BLaER1 (cell line): ENCODE measurements around the gene TTC7B.
A peak's percentile ranks its signal among the peaks of the same experiment; 100 is the strongest.

Experiments used
- H3K27ac ChIP-seq: shearing (Covaris generic); formaldehyde crosslinking; 2 replicates; pipeline ENCODE4 v1.8.1; 2022
- H3K27me3 ChIP-seq: shearing (Covaris generic); formaldehyde crosslinking; 2 replicates; pipeline ENCODE4 v1.8.1; 2022
- H3K36me3 ChIP-seq: shearing (Covaris generic); formaldehyde crosslinking; 2 replicates; pipeline ENCODE4 v1.8.1; 2022
- H3K4me1 ChIP-seq: shearing (Covaris generic); formaldehyde crosslinking; 2 replicates; pipeline ENCODE4 v1.8.1; 2022
- H3K4me2 ChIP-seq: shearing (Covaris generic); formaldehyde crosslinking; 2 replicates; pipeline ENCODE4 v1.8.1; 2022
- H3K4me3 ChIP-seq: shearing (Covaris generic); formaldehyde crosslinking; 2 replicates; pipeline ENCODE4 v1.8.1; 2022
- H3K9ac ChIP-seq: shearing (Covaris generic); formaldehyde crosslinking; 2 replicates; pipeline ENCODE4 v1.8.1; 2022
- H3K9me3 ChIP-seq: shearing (Covaris generic); formaldehyde crosslinking; 2 replicates; pipeline ENCODE4 v1.8.1; 2022
- H4K20me1 ChIP-seq: shearing (Covaris generic); formaldehyde crosslinking; 2 replicates; pipeline ENCODE4 v1.8.1; 2022
- Cebpa-rat ChIP-seq: shearing (Covaris generic); IDR thresholded peaks from 2 replicates; pipeline ENCODE4 v1.8.1; 2022

TTC7B gene

DNA sequence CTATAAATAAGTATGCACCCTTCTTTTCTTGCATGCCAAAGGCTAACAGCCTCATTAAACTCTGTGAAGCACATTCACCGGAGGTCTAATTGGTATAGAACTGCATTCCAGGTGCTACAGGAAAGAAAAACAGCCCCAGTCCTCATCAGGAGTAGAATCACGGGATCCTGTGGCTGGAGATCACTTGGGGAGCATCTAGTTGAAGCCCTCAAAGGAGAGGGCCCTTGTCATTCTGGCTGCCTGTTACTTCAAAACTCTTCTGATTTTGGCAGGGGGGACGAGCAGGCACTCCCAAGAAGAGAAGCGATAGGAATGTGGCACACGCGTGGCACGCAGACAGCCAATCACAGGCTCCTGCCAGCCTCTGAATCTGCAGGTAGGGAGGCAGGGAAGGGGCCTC is 154.4 kb downstream of the TTC7B start:
- Histone ChIP-seq H3K27me3 (no peaks in the 10 kb centered on the region), H3K4me3 (no peak overlapping the region), H3K36me3 (peaks cover 23% of the 10 kb centered on the region), H3K27ac (no peak overlapping the region), H3K9me3 (no peaks in the 10 kb centered on the region), H3K4me2 (no peak overlapping the region), H4K20me1 (no peaks in the 10 kb centered on the region), H3K9ac (no peak overlapping the region), H3K4me1 (peaks cover 26% of the 10 kb centered on the region)
- TF ChIP-seq Cebpa-rat, result no peak

DNA sequence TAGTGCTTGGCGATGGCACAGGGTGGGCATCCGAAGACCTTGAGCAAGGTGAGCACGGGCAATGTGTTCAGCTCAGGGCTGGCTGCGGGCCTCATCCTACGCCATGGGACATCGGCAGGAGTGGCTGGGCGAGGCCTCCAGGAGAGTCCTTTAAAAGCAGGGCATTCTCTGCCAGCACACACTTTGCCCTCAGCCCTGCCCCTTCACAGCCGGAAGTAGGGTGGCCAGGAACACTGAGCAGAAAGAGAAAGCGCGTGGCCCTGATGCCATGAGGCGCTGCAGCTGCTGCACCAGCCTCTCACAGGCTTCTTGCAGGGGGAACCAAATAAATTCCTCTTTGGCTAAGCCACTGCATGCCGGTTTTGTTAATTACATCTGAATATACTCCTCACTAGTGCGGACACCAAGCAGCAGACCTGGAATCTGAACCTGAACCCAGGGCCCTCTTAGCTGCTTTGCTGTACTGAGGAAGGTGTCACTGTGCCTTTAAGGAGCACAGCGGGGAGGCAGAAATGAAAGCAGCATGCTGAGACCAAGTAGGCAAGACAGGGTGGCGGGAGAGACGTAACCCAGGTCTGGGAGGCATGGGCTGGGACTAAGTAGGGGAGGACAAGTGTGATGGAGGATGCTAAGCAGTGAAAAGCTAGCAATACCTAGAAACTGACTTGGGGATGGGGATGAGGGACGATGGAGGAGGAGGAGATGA is 155.2 kb downstream of the TTC7B start:
- peaks cover 26% of the 10 kb centered on the region for H3K4me1 ChIP-seq
- no peak overlapping the region for H3K27ac ChIP-seq
- peaks cover 22% of the 10 kb centered on the region for H3K36me3 ChIP-seq
- no peak overlapping the region; the same call in 1 of the 2 replicates for H3K9ac ChIP-seq
- H4K20me1 ChIP-seq, result no peaks in the 10 kb centered on the region
- no peaks in the 10 kb centered on the region for H3K27me3 ChIP-seq
- H3K4me3 ChIP-seq, result no peak overlapping the region
- no peak overlapping the region for H3K4me2 ChIP-seq
- no peaks in the 10 kb centered on the region for H3K9me3 ChIP-seq
- TF ChIP-seq Cebpa-rat, result no peak

DNA sequence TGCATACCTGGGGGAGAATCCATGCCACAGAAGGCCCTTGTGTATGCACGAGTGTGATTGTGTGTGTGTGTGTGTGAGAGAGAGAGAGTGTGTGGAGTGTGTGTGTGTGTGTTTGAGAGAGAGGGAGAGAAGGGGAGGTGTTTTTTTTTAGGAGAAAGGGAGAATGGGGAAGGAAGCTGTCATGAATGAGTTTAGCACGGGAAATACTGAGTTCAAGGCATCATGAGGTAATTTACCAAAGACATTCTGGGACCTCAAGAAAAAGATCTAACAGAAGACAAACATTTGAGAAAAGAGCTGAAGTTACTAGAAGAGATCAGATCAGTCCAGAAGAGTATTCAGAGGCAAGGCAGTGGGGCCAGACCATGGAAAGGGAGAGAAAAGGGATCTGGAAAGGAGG is 157.1 kb downstream of the TTC7B start:
- H3K9me3 ChIP-seq, result no peaks in the 10 kb centered on the region
- peak overlapping the region; percentile 38 for H3K4me2 ChIP-seq
- H3K4me3 ChIP-seq, result no peak overlapping the region
- no peak overlapping the region for H3K27ac ChIP-seq
- no peaks in the 10 kb centered on the region for H3K27me3 ChIP-seq
- peaks cover 26% of the 10 kb centered on the region for H3K4me1 ChIP-seq
- H4K20me1 ChIP-seq, result no peaks in the 10 kb centered on the region
- TF ChIP-seq Cebpa-rat, result no peak
- no peak overlapping the region for H3K9ac ChIP-seq
- H3K36me3 ChIP-seq, result peaks cover 24% of the 10 kb centered on the region

DNA sequence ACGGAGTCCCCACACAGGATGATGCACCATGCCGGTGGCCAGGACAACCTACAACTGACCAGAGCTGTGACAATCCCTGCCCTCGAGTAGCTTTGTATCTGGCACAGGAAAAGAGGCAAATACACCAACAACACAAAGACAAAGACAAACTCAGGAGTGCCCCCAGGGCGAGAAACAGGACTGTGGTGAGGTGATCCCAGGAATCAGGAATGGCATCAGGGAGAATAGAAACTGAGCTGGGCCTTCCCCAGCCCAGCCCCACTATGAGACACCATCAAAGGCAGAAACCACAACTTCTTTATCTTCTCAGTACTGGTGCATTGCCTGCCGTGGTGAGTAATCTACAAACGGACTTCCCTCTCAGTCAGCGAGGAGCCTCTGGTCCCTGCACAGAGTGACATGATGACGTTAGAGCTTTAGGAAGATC is 157.7 kb downstream of the TTC7B start:
- no peak overlapping the region for H3K27ac ChIP-seq
- TF ChIP-seq Cebpa-rat, result no peak
- no peaks in the 10 kb centered on the region for H4K20me1 ChIP-seq
- H3K4me1 ChIP-seq, result peaks cover 26% of the 10 kb centered on the region
- H3K4me3 ChIP-seq, result no peak overlapping the region
- H3K9me3 ChIP-seq, result no peaks in the 10 kb centered on the region
- no peak overlapping the region for H3K9ac ChIP-seq
- no peaks in the 10 kb centered on the region for H3K27me3 ChIP-seq
- H3K4me2 ChIP-seq, result peak overlapping the region; percentile 38
- peaks cover 25% of the 10 kb centered on the region for H3K36me3 ChIP-seq

DNA sequence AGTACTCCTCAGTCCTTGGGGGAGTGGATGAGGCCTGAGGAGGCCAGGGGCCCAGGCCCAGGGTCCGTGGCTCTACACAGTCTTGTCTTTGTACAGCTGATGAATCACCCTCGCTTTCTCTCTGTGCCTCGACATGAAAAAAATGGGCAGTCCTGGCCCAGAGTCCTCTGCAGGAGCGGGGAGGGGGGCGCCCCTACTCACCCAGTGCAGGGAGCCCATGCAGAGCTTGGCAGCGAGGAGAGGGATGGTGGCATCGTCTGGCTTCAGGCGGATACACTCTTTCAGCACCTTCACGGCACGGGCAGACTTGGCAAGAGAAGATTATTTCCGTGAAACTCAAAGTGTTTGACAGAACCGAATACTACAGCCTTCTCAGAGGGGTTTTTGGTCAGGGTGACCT is 159.3 kb downstream of the TTC7B start:
- no peaks in the 10 kb centered on the region for H4K20me1 ChIP-seq

DNA sequence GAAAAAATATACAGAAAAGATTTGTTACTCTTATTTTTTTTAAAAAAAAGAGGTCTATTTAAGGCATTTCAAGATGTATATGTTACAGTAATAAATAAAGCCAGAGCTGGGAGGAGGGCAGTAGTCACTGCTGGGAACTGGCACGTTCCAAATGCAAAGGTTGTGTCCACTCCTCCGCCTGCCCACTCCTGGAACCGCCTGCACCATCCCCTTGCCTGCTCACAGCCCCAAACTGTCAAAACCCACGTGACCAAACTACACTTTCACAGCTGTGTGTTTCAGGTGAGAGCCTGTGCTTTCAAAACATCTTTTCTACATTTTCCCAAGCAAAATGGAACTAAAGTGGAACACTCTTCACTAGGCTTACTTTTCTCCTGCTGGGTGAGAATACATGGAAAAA is 160.4 kb downstream of the TTC7B start:
- Histone ChIP-seq H3K4me2 (no peak overlapping the region), H3K27ac (no peak overlapping the region), H4K20me1 (no peaks in the 10 kb centered on the region), H3K36me3 (peaks cover 40% of the 10 kb centered on the region), H3K4me1 (peaks cover 20% of the 10 kb centered on the region), H3K4me3 (no peak overlapping the region), H3K27me3 (no peaks in the 10 kb centered on the region), H3K9ac (no peak overlapping the region), H3K9me3 (no peaks in the 10 kb centered on the region)
- no peak for TF ChIP-seq Cebpa-rat

More for the DNA sequence above, 159.3 kb downstream of the TTC7B start:
- Histone ChIP-seq H3K4me3 (no peak overlapping the region), H3K4me1 (peaks cover 26% of the 10 kb centered on the region), H3K9me3 (no peaks in the 10 kb centered on the region), H3K4me2 (no peak overlapping the region), H3K36me3 (peaks cover 35% of the 10 kb centered on the region), H3K27me3 (no peaks in the 10 kb centered on the region), H3K9ac (no peak overlapping the region), H3K27ac (no peak overlapping the region)
- no peak for TF ChIP-seq Cebpa-rat

DNA sequence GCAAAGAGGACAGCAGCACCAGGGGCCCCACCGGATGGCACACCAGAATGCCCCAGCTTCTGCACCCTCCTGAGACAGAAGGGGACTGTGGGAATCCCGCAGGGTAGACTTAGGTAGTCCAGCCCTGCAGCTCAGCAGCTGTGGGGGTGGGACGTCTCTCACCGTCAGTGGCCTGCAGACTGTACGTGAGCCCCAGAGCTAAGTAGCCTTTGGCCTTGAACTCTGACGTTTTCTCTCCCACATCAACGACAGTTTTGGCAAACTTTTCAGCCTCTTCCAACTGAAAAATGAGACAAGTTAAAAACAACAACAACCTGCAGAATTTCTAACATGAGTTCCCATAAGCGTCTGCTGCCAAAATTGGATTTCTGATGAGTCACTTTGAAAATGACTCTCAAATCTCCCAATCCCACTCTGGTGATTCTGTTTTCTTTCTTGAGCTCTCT is 161.4 kb downstream of the TTC7B start:
- Histone ChIP-seq H3K4me3 (no peak overlapping the region), H3K27ac (no peak overlapping the region), H4K20me1 (no peaks in the 10 kb centered on the region), H3K9me3 (no peaks in the 10 kb centered on the region), H3K36me3 (peaks cover 47% of the 10 kb centered on the region), H3K4me2 (no peak overlapping the region), H3K4me1 (peaks cover 18% of the 10 kb centered on the region), H3K9ac (no peak overlapping the region), H3K27me3 (no peaks in the 10 kb centered on the region)
- no peak for TF ChIP-seq Cebpa-rat

DNA sequence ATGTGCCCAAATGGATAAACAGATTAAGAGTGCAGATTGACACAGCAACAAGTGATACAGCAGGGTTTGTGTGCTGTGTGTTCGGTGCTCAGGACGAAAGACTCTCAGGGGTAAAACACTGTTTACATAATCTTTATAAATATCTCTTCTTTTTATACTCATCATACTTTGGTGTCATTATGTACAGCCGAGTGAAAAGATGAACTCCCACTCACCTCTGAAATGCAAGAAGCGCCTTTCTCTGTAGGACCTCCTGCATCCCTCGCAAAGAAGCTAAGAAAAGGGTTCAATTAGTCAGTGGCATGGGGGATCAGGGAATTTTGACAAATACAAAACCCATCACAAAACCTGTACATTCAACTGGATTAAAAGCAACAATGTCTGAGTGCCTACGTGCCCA is 163.6 kb downstream of the TTC7B start:
- H3K4me3 ChIP-seq, result no peak overlapping the region

DNA sequence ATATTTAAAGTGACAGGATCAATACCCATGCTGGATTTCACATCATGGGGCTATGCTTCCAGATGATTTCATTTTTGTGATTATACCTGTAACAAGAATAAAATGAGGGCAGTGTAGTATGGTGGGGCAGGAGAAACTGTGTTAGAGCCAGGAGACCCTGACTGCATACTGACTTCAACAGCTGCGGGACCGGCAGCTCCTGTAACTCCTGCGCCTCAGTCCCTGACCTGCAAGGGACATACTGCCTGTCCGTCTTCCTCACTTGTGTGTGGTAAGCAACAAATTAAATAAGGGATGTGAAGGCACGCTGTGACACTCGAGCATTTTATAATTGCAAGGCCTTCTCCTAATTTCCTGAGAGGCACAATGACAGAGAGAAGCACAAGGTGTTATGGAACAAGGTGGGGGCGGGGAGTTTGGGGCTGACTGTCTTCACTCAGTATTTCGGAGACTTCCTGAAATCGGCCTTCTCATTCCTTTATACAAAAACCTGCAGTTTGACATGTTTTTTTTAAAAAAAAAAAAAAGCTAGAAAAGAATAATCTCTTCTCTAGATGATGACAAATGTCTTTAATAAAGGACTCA is 164.2 kb downstream of the TTC7B start:
- peaks cover 40% of the 10 kb centered on the region for H3K36me3 ChIP-seq
- H3K27me3 ChIP-seq, result no peaks in the 10 kb centered on the region
- H3K27ac ChIP-seq, result no peak overlapping the region
- H3K9me3 ChIP-seq, result no peaks in the 10 kb centered on the region
- no peaks in the 10 kb centered on the region for H4K20me1 ChIP-seq
- H3K4me1 ChIP-seq, result peaks cover 7% of the 10 kb centered on the region
- H3K4me2 ChIP-seq, result no peak overlapping the region
- no peak for TF ChIP-seq Cebpa-rat
- H3K4me3 ChIP-seq, result no peak overlapping the region
- no peak overlapping the region for H3K9ac ChIP-seq

More for the DNA sequence above, 163.6 kb downstream of the TTC7B start:
- Histone ChIP-seq H3K9ac (no peak overlapping the region), H3K36me3 (peaks cover 43% of the 10 kb centered on the region), H4K20me1 (no peaks in the 10 kb centered on the region), H3K4me2 (no peak overlapping the region), H3K27ac (no peak overlapping the region), H3K4me1 (peaks cover 7% of the 10 kb centered on the region), H3K27me3 (no peaks in the 10 kb centered on the region), H3K9me3 (no peaks in the 10 kb centered on the region)
- TF ChIP-seq Cebpa-rat, result no peak

DNA sequence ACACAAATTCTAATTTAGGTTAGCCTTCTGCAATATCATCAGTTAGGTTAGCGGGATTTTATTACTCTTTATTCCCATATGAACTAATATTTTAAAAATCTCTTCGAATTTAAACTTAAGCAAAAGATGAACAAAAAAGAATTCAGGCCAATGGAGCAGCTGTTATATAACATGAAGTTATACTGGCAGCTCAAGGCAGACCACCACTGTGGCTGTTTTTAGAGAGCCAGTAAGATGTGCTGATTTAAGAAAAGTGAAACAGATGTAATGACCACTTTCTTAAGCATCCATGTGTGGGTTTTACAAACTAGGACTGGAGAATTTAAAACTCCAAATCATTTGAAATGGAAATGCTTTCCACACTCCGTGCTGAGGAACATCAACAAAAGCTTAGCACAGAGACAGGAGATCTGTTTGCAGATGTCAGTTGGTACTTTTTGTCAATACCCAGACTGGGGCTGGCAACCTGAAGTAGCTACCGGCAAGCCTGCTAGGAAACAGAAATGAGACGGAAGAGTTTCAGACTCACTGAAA is 164.9 kb downstream of the TTC7B start:
- Histone ChIP-seq H3K36me3 (peaks cover 40% of the 10 kb centered on the region), H3K27ac (no peak overlapping the region), H4K20me1 (no peaks in the 10 kb centered on the region), H3K9ac (no peak overlapping the region), H3K9me3 (no peaks in the 10 kb centered on the region), H3K27me3 (no peaks in the 10 kb centered on the region), H3K4me3 (no peak overlapping the region), H3K4me2 (no peak overlapping the region), H3K4me1 (peaks cover 7% of the 10 kb centered on the region)
- no peak for TF ChIP-seq Cebpa-rat
